Osteocyte (in vitro differentiated cells): ENCODE measurements around the gene TMEM86A. TPM values are rescaled to one million over a fixed set of nuclear protein-coding genes. Genes with fewer than 3 reads are reported as not detected.
"Not testable (repeated sequence)": the region's sequence is repeated elsewhere in the genome, so short reads cannot be mapped to it uniquely, and the experiment has no call there.

ENCODE experiments used
- DNase-seq: peaks from one replicate; pipeline ENCODE4 v3.0.0; 2021; ENCODE audit warnings: mixed read lengths; ENCODE audit not compliant: unreplicated experiment; ENCODE audit errors: extremely low spot score
- H3K27ac Mint-ChIP-seq: one replicate; pipeline ENCODE4 v1.8.0; 2021; ENCODE audit warnings: mild to moderate bottlenecking, mixed read lengths; ENCODE audit not compliant: unreplicated experiment
- H3K27me3 Mint-ChIP-seq: one replicate; pipeline ENCODE4 v1.8.0; 2021; ENCODE audit warnings: mixed read lengths; ENCODE audit not compliant: unreplicated experiment
- H3K36me3 Mint-ChIP-seq: one replicate; pipeline ENCODE4 v1.8.0; 2021; ENCODE audit warnings: mixed read lengths; ENCODE audit not compliant: unreplicated experiment
- H3K4me1 Mint-ChIP-seq: one replicate; pipeline ENCODE4 v1.8.0; 2021; ENCODE audit warnings: mixed read lengths; ENCODE audit not compliant: unreplicated experiment
- H3K4me3 Mint-ChIP-seq: one replicate; pipeline ENCODE4 v1.8.0; 2021; ENCODE audit warnings: mild to moderate bottlenecking, moderate library complexity, mixed read lengths; ENCODE audit not compliant: unreplicated experiment
- H3K9me3 Mint-ChIP-seq: one replicate; pipeline ENCODE4 v1.8.0; 2021; ENCODE audit warnings: mixed read lengths; ENCODE audit not compliant: unreplicated experiment
- total RNA-seq: library from RNA; stranded (reverse); gene quantifications from 2 replicates; pipeline ENCODE4 v1.2.1, GENCODE V29; 2021
- TF ChIP-seq, protein P1 (sequence below): fragments of 200-600 bp; sonication (generic); IDR thresholded peaks from 2 replicates; pipeline ENCODE4 v1.5.0; 2021; ENCODE audit warnings: antibody characterized with exemption, mild to moderate bottlenecking, moderate library complexity

The TMEM86A gene
- total RNA-seq, 1 donor from 2014 or later = 7.6 TPM

DNA sequence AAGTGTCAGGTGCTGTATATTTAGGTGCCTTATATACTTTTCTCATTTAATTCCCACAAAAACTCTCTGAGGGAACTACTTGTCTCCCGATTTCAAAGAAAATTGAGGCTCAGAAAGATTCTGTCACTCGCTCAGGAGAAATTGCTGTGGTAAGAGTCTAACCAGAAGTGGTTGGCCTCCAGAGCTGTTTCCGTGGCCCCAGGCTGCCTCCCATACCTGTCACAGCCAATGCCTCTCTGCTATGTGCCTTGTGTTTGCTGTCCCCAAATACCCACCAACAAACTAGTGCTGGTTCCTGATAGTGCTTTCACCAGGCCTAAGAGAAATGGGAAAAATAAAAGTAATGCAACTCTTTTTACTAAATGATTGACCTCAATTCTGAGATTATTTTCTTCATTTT, 21.0 kb upstream of the TMEM86A start:
- H3K9me3 Mint-ChIP-seq = no peaks in the 10 kb centered on the region
- no peak overlapping the region for H3K4me3 Mint-ChIP-seq
- H3K4me1 Mint-ChIP-seq = no peaks in the 10 kb centered on the region
- H3K36me3 Mint-ChIP-seq = no peaks in the 10 kb centered on the region
- H3K27me3 Mint-ChIP-seq = no peaks in the 10 kb centered on the region
- TF ChIP-seq, protein P1, sequence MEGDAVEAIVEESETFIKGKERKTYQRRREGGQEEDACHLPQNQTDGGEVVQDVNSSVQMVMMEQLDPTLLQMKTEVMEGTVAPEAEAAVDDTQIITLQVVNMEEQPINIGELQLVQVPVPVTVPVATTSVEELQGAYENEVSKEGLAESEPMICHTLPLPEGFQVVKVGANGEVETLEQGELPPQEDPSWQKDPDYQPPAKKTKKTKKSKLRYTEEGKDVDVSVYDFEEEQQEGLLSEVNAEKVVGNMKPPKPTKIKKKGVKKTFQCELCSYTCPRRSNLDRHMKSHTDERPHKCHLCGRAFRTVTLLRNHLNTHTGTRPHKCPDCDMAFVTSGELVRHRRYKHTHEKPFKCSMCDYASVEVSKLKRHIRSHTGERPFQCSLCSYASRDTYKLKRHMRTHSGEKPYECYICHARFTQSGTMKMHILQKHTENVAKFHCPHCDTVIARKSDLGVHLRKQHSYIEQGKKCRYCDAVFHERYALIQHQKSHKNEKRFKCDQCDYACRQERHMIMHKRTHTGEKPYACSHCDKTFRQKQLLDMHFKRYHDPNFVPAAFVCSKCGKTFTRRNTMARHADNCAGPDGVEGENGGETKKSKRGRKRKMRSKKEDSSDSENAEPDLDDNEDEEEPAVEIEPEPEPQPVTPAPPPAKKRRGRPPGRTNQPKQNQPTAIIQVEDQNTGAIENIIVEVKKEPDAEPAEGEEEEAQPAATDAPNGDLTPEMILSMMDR = no peak
- DNase-seq = no peak
- no peak overlapping the region for H3K27ac Mint-ChIP-seq

DNA sequence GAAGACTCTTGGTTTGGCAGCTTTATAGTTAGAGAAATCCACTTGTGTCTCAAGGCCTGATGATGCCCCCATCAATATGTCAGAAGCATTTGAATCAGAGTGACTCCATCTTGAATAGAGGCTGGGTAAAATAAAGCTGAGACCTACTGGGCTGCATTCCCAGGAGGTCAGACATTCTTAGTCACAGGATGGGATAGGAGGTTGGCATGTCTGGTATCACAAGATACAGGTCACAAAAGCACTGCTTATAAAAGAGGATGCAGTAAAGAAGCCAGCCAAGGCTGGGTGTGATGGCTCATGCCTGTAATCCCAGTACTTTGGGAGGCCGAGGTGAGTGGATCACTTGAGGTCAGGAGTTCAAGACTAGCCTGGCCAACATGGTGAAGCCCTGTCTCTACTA, 16.6 kb upstream of the TMEM86A start:
- not testable (repeated sequence) for H3K4me1 Mint-ChIP-seq, DNase-seq, H3K36me3 Mint-ChIP-seq, H3K4me3 Mint-ChIP-seq, H3K27ac Mint-ChIP-seq, H3K9me3 Mint-ChIP-seq
- peaks cover 17% of the 10 kb centered on the region for H3K27me3 Mint-ChIP-seq

DNA sequence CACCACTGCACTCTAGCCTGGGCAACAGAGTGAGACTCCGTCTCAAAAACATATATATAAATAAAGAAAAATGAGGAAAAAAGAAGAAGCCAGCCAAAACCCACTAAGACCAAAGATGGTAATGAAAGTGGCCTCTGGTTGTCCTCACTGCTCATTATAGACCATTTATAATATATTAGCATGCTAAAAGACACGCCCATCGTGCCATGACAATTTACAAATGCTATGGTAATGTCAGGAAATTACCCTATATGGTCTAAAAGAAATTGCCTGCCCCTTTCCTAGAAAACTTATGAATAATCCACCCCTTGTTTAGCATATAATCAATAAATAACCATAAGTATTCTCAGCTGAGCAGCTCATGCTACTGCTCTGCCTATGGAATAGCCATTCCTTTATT, 16.1 kb upstream of the TMEM86A start:
- TF ChIP-seq, protein P1 = no peak
- H3K9me3 Mint-ChIP-seq = no peaks in the 10 kb centered on the region
- no peak overlapping the region for H3K4me3 Mint-ChIP-seq
- peaks cover 17% of the 10 kb centered on the region for H3K27me3 Mint-ChIP-seq
- DNase-seq = no peak
- H3K4me1 Mint-ChIP-seq = no peaks in the 10 kb centered on the region
- no peak overlapping the region for H3K27ac Mint-ChIP-seq
- H3K36me3 Mint-ChIP-seq = no peaks in the 10 kb centered on the region

DNA sequence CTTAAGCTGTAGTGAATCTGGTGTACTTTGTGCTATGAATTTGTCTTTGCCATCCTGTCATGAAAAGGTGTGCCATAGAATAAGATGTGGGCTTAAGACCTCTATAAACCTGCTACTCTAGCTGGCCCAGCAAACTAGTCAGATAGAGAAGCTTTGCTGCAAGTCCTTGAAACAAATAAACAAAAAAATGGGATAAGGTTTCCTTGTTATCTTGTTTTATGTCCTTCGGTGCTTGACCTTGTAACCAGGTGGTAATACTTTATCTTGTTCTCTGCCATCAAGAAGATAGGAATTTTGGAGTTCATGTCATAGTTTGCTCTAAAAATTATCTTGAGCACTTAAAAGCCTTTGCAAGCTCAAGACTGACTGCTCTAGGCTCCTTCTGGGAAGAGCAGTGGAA, 14.3 kb upstream of the TMEM86A start:
- no peak for DNase-seq
- Mint-ChIP-seq H3K36me3 (no peaks in the 10 kb centered on the region), H3K27me3 (peaks cover 17% of the 10 kb centered on the region), H3K4me3 (no peak overlapping the region), H3K4me1 (no peaks in the 10 kb centered on the region), H3K9me3 (no peaks in the 10 kb centered on the region), H3K27ac (no peak overlapping the region)
- TF ChIP-seq, protein P1 = no peak

DNA sequence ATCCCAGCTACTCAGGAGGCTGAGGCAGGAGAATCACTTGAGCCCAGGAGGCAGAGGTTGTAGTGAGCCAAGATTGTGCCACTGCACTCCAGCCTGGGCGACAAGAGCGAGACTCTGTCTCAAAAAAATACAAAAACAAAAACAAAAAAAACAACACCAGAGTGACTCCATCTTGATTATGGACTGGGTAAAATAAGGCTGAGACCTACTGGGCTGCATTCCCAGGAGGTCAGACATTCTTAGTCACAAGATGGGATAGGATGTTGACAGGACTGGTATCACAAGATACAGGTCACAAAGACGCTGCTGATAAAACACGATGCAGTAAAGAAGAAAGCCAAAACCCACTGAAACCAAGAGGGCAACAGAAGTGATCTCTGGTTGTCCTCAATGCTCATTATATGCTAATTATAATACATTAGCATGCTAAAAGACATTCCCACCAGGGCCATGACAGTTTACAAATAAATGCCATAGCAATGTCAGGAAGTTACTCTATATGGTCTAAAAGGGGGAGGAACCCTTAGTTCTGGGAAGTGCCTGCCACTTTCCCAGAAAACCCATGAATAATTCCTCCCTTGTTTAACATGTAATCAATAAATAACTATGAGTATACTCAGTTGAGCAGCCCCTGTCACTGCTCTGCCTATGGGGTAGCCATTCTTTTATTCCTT, 7.0 kb upstream of the TMEM86A start:
- not testable (repeated sequence) for DNase-seq, H3K9me3 Mint-ChIP-seq, H3K4me3 Mint-ChIP-seq, H3K36me3 Mint-ChIP-seq, H3K27me3 Mint-ChIP-seq, H3K27ac Mint-ChIP-seq, H3K4me1 Mint-ChIP-seq

DNA sequence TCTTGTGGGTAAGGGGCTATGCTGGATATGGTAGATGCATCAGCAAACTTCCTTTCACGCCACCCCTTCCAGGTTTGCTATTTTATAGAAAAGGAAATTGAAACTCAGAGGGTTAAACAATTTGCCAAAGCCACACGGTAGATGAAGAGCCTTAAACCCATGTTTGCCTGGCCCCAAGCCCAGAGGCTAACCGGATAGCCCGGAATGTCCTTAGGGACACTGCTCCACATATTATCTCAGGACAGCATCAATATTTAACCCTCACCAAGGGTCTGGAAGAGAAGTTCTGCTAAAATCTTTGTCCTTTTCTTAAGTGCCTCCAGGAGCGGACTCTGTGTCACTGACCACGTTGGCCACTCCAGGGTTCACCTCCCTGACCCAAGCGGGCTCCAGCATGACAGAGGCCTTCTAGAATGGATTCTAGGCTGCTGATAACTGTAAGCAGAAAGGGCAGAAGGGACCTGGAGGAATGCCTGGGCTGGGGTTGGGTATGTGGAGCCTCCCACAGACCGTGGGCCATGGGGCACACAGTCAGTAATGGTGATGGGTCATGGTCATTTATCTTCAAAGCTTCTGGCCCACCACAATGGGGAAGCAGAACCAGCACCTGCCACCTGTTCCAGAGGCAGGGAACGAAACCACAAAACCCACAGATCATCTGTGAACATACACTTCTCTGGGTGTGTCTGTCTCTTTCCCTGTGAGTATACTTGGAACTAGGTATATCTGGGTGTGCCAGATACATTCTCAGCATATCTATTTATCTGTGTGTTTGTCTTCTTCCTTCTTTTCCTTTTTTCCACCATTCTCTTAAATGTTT, 5.4 kb upstream of the TMEM86A start:
- H3K9me3 Mint-ChIP-seq = no peaks in the 10 kb centered on the region
- H3K4me1 Mint-ChIP-seq = peaks cover 1% of the 10 kb centered on the region
- peaks cover 3% of the 10 kb centered on the region for H3K27me3 Mint-ChIP-seq
- TF ChIP-seq, protein P1 = no peak
- no peak overlapping the region for H3K4me3 Mint-ChIP-seq
- no peaks in the 10 kb centered on the region for H3K36me3 Mint-ChIP-seq
- no peak overlapping the region for H3K27ac Mint-ChIP-seq
- DNase-seq = no peak
